Activated T-helper 2 cell treated with anti-CD3 and anti-CD28 coated beads, Interferon-gamma antibody, Interleukin-2, Interleukin-4, amounts not matched to agents 10 μg/mL and 5 μg/mL and 100 μg/mL, durations not matched to agents 14 hours and 24 hours and 36 hours (primary cell): ENCODE results near the gene NRIP1. TPM values are rescaled to one million over a fixed set of nuclear protein-coding genes. Genes with fewer than 3 reads are reported as not detected.

Experiments
- DNase-seq: peaks from one replicate; pipeline ENCODE4 v3.0.0; 2021; ENCODE audit warnings: low spot score
- H3K27ac Mint-ChIP-seq: one replicate; pipeline ENCODE4 v1.8.0; 2021; ENCODE audit warnings: mixed read lengths
- H3K27me3 Mint-ChIP-seq: one replicate; pipeline ENCODE4 v1.8.0; 2021; ENCODE audit warnings: low read depth, mixed read lengths
- H3K36me3 Mint-ChIP-seq: one replicate; pipeline ENCODE4 v1.8.0; 2021; ENCODE audit warnings: low read depth, mixed read lengths
- H3K4me1 Mint-ChIP-seq: one replicate; pipeline ENCODE4 v1.8.0; 2021; ENCODE audit warnings: low read depth, mixed read lengths
- H3K4me3 Mint-ChIP-seq: one replicate; pipeline ENCODE4 v1.8.0; 2021; ENCODE audit warnings: low read depth, mild to moderate bottlenecking, moderate library complexity, mixed read lengths
- H3K9me3 Mint-ChIP-seq: one replicate; pipeline ENCODE4 v1.8.0; 2021; ENCODE audit warnings: mixed read lengths
- intact Hi-C: fragments of 100-400 bp; cut with micrococcal nuclease; formaldehyde crosslinking; loops from one replicate; pipeline ENCODE4 v1.15.1; 2023
- total RNA-seq: library from RNA; stranded (reverse); gene quantifications from 2 replicates; pipeline ENCODE4 v1.2.3, GENCODE V29; 2022

The NRIP1 gene, protein sequence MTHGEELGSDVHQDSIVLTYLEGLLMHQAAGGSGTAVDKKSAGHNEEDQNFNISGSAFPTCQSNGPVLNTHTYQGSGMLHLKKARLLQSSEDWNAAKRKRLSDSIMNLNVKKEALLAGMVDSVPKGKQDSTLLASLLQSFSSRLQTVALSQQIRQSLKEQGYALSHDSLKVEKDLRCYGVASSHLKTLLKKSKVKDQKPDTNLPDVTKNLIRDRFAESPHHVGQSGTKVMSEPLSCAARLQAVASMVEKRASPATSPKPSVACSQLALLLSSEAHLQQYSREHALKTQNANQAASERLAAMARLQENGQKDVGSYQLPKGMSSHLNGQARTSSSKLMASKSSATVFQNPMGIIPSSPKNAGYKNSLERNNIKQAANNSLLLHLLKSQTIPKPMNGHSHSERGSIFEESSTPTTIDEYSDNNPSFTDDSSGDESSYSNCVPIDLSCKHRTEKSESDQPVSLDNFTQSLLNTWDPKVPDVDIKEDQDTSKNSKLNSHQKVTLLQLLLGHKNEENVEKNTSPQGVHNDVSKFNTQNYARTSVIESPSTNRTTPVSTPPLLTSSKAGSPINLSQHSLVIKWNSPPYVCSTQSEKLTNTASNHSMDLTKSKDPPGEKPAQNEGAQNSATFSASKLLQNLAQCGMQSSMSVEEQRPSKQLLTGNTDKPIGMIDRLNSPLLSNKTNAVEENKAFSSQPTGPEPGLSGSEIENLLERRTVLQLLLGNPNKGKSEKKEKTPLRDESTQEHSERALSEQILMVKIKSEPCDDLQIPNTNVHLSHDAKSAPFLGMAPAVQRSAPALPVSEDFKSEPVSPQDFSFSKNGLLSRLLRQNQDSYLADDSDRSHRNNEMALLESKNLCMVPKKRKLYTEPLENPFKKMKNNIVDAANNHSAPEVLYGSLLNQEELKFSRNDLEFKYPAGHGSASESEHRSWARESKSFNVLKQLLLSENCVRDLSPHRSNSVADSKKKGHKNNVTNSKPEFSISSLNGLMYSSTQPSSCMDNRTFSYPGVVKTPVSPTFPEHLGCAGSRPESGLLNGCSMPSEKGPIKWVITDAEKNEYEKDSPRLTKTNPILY (N-terminal part only)
- 7.9 and 8.3 TPM in 2 replicates for total RNA-seq

DNA sequence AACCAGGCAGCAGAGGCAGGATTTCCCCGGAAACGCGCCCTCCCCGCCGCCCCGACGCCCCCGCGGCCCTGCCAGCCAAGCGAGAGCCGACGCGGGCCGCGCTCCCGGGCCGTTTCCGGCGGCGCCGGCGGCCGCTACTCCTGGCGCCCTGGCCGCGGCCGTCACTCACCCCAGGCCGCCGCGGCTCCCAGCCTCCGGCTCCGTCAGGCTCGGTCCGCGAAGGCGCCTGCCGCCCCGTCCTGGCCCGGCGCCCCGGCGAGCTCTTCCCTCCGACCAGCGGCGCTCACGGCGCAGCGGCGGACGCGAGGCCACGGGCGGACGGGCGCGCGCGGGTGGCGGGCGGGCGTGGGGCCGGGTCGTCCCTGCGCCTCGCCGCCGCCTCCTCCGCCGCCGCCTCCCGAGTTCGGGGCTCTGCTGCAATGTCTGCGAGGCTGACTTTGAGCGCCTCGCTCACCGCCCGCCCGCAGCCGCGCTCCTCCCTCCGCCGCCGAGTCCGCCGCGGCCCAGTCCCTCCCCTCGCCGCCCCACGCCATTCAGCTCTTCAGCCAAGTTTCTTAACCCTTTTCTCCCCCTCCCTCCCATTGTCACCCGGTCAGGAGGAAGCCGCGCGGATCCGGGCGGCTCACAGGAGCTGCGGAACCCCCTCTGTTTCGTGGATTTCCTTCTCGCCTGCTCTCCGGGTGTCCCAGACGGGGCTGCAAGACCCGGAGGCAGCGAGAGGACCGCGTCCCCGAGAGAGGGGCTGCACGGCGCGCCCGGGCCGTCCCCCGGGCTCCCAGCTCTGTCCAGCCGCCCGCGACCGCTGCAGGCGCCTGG is at the start of gene NRIP1:
NRIP1 (minus strand) TSS at position 425 of the 816 bp plus-strand sequence. CDS start 96,808 bp downstream, outside the sequence.
- Mint-ChIP-seq H3K27me3 (peaks cover 53% of the 10 kb centered on the region), H3K4me3 (peak within 1 kb of the TSS; percentile 93), H3K9me3 (no peaks in the 10 kb centered on the region)

DNA sequence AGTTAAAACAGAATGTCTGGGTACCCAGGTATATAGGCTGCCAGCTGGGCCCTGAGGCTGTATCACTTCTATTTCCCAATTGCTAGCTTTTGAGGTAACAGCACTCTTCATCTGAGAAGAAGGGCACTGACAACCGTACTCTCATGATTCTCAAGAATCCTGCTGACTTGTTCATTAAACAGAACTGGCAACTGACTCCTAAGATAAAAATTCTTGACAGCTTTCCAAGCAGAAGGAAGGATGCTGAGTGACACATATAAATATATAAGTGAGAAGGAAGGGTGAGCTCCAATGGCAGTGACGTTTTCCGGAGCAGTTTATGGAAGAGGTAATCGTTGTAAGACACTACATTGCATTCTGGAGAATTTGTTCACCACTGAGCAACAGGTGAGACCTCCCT is 48.1 kb upstream of the NRIP1 start:
- no peaks in the 10 kb centered on the region for H3K36me3 Mint-ChIP-seq
- H3K27ac Mint-ChIP-seq: no peak overlapping the region
- DNase-seq: no peak
- intact Hi-C loops: no loop called here
- no peaks in the 10 kb centered on the region for H3K4me1 Mint-ChIP-seq
- H3K9me3 Mint-ChIP-seq: no peaks in the 10 kb centered on the region
- no peak overlapping the region for H3K4me3 Mint-ChIP-seq
- no peaks in the 10 kb centered on the region for H3K27me3 Mint-ChIP-seq

More for the DNA sequence above, at the start of gene NRIP1:
- DNase-seq: peak; percentile 73
- Mint-ChIP-seq H3K4me1 (peaks cover 40% of the 10 kb centered on the region), H3K27ac (peak within 1 kb of the TSS; percentile 87), H3K36me3 (no peaks in the 10 kb centered on the region)
- intact Hi-C loops: loop anchor here (1.0 to 10.0 kb wide), 8 partner anchors 200 to 1040 kb away; partner anchors contain the start of gene HSPA13

DNA sequence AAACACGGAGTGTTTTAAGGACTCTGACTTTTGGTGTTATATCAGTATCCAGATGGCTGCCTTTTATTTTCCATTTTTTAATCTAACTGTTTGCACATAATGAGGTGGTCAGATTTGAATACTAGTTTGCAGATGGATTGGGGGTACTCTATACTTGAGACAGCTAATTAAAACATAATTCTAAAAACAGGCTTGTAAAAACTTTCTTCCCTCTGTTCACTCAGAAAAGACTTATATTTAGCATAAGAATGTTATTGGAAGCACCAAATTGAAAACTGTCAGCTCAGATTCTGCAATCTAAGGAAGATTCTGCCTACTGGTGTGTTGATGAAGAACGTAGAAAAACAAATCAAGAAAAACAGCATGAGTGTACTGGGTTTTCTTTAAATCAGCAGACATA is 44.0 kb upstream of the NRIP1 start:
- Mint-ChIP-seq H3K27ac (no peak overlapping the region), H3K4me3 (no peak overlapping the region), H3K4me1 (no peaks in the 10 kb centered on the region), H3K9me3 (no peaks in the 10 kb centered on the region), H3K36me3 (no peaks in the 10 kb centered on the region), H3K27me3 (peaks cover 3% of the 10 kb centered on the region)
- intact Hi-C loops: no loop called here
- DNase-seq: no peak

DNA sequence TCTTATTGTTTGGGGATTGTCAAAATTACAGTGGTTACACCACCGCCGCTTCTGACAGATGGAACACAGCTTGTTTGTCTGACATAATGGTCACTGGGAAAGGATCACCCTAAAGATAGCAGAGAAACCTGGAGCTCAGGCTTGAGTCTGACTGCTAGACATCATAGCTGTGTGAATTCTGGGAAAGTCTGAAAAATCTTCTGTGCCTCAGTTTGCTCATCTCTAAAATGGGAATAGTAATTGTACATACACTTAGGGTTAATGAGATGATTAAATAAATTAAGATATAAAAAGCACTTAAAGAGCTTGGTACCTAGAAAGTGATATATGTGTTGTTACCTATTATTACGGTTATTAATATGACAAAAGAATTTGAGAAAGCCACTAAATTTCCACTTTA is 39.7 kb upstream of the NRIP1 start:
- no peak for DNase-seq
- Mint-ChIP-seq H3K9me3 (no peaks in the 10 kb centered on the region), H3K27me3 (peaks cover 3% of the 10 kb centered on the region), H3K36me3 (no peaks in the 10 kb centered on the region), H3K27ac (no peak overlapping the region), H3K4me3 (no peak overlapping the region), H3K4me1 (no peaks in the 10 kb centered on the region)
- intact Hi-C loops: no loop called here

DNA sequence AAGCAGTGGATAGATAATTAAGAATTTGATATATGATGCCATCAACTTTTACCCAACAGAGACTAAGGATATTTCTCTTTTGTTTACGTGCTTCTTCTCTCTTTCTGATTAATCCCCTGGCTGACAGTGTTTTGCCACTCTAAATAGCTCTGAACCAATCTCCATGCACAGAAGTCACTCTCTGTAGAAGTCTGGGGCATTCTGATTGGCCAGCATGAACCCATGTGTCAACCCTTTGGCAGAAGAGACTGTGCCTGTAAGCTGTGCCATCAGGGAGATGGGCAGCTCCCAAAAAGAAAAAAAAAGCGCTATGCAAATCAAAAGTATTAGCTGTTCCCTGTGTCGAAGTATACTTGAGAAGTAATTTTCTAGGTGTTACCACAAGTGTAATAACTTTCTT is 34.1 kb upstream of the NRIP1 start:
- Mint-ChIP-seq H3K9me3 (no peaks in the 10 kb centered on the region), H3K27ac (no peak overlapping the region), H3K27me3 (no peaks in the 10 kb centered on the region), H3K4me3 (no peak overlapping the region), H3K4me1 (no peaks in the 10 kb centered on the region), H3K36me3 (no peaks in the 10 kb centered on the region)
- intact Hi-C loops: no loop called here
- DNase-seq: no peak

DNA sequence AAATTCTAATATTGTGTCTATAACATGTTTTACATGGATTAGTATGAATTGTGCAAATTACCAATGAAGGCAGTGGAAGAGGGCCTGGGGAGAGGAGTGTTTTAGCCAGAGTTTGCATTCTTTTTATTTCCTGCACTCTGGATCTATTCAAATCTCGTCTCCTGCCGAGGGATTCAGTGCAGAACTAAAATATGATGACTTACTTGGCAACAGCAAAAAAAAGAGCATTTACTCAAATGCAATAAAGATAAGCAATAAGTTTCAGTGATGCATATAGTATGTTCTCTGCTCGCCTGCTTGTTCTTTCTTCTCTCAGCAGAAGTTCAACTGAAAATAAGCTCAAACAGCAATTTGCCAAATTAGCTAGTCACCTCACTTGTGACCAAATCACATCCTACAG is 33.4 kb upstream of the NRIP1 start:
- intact Hi-C loops: no loop called here
- no peak overlapping the region for H3K27ac Mint-ChIP-seq
- no peaks in the 10 kb centered on the region for H3K36me3 Mint-ChIP-seq
- H3K9me3 Mint-ChIP-seq: no peaks in the 10 kb centered on the region
- H3K4me1 Mint-ChIP-seq: no peaks in the 10 kb centered on the region
- no peak for DNase-seq
- no peaks in the 10 kb centered on the region for H3K27me3 Mint-ChIP-seq
- no peak overlapping the region for H3K4me3 Mint-ChIP-seq

DNA sequence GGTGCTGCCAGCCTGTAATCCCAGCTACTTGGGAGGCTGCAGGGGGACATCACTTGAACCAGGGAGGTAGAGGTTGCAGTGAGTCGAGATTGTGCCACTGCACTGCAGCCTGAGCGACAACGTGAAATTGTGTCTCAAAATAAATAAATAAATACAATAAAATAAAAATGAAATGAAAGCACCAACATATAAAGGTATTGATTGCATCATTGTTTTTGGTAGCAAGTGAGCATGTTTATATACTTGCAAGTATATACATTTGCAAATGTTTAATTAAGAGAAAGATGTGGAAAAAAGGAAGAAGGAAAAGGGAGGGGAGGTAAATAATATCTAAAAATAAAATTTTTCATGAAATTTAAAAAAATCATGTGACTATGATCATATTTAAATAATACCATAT is 32.8 kb upstream of the NRIP1 start:
- Mint-ChIP-seq H3K27me3 (no peaks in the 10 kb centered on the region), H3K4me1 (no peaks in the 10 kb centered on the region), H3K36me3 (no peaks in the 10 kb centered on the region), H3K27ac (no peak overlapping the region), H3K9me3 (no peaks in the 10 kb centered on the region), H3K4me3 (no peak overlapping the region)
- DNase-seq: no peak
- intact Hi-C loops: no loop called here

DNA sequence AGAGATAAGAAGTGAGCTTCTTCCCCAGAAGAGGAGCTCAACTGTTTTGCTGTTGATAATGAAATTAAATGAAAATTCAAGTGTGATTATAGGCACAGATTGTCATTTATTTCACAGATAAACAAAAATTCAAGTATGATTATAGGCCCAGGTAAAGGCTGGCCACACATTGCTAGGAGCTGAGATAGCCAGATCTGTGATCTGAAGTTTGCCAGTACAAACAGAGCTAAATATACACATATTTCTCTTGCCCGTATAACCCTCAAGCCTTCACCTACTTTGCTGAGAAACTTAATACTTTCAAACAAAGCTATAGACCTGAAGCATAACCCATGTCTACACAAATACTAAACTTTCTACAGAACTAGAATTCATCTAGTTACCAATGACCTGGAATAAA is 31.3 kb upstream of the NRIP1 start:
- no peaks in the 10 kb centered on the region for H3K27me3 Mint-ChIP-seq

DNA sequence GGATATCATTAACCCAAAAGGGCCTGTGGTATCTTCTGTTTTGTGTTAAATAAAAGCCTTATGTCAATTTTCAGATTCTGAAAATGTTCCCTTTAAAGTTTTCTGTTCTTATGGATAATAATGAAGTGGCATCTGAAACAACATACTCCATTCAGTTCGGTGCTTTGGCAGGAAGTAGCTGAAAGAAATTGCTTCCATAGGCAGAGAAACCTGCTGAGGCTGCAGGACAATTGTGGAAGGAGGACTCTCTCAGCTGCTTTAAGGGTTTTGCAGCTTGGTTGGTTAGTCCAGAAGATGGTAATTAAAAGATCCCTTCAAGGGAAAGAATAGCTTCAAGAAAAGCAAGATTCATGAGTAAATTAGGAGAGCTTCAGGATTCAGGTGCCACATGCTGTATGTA is 30.5 kb upstream of the NRIP1 start:
- Mint-ChIP-seq H3K4me1 (no peaks in the 10 kb centered on the region), H3K36me3 (no peaks in the 10 kb centered on the region), H3K9me3 (no peaks in the 10 kb centered on the region), H3K27ac (no peak overlapping the region), H3K4me3 (no peak overlapping the region), H3K27me3 (no peaks in the 10 kb centered on the region)
- no peak for DNase-seq
- intact Hi-C loops: no loop called here

More for the DNA sequence above, 31.3 kb upstream of the NRIP1 start:
- intact Hi-C loops: no loop called here
- Mint-ChIP-seq H3K4me3 (no peak overlapping the region), H3K27ac (no peak overlapping the region), H3K4me1 (no peaks in the 10 kb centered on the region), H3K36me3 (no peaks in the 10 kb centered on the region), H3K9me3 (no peaks in the 10 kb centered on the region)
- no peak for DNase-seq

DNA sequence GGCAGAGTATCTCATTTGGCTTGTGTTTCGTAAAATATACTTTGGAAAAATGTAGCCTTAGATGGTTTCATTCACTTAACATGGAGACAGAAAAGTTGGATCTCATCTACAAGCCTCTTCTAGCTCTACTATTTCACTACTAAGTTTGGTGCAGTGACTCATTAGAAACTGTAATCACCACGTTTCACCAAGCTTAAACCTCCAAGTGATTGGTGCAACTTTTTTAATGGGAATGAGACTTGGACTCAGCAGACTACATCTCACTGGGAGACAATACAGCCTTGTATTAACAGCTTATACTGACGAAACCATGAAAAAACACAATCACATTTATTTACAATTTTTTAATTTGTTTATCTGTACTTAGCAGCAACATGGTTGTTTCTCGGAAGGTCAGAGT is 29.9 kb upstream of the NRIP1 start:
- H3K9me3 Mint-ChIP-seq: no peaks in the 10 kb centered on the region
- no peak overlapping the region for H3K27ac Mint-ChIP-seq
- no peak for DNase-seq
- no peaks in the 10 kb centered on the region for H3K4me1 Mint-ChIP-seq
- H3K4me3 Mint-ChIP-seq: no peak overlapping the region
- H3K27me3 Mint-ChIP-seq: no peaks in the 10 kb centered on the region
- H3K36me3 Mint-ChIP-seq: no peaks in the 10 kb centered on the region
- intact Hi-C loops: no loop called here

DNA sequence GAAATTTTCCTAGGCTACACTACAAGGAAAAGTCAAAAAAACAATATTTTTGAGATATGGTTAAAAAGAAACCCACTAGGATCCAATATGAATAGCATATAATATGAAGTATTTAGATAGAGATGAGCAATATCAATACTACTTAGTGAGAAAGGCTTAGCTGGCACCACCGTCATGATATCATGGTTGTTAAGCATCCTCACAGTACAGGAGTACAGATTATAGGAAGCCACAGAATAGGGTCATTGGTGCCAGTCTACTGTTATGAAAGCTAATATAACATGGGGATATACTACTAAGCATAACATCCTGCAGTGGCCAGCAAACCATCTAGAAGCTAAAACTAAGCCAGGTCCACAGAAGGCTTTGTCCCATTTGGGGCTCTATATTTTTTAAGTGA is 28.4 kb upstream of the NRIP1 start:
- Mint-ChIP-seq H3K9me3 (no peaks in the 10 kb centered on the region), H3K36me3 (no peaks in the 10 kb centered on the region), H3K27me3 (no peaks in the 10 kb centered on the region), H3K4me1 (no peaks in the 10 kb centered on the region), H3K27ac (no peak overlapping the region), H3K4me3 (no peak overlapping the region)
- intact Hi-C loops: no loop called here
- DNase-seq: no peak

DNA sequence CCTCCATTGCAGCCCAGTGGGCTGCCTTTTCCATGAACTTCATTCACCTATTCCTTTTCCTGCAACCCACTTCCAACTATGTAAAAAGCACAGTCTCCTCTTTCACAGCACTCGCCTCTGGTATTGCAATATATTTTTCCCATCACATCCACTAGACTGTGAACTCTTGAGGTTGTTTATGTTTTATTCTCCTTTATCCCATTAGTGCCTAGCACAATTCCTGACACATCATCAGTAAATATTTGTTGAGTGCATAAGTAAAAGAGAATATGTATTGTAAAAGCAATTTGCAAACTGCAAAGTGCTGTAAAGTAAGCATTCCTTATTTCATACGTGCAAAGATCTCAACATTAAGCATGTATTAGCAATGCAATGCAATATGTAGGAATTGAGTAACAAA is 27.9 kb upstream of the NRIP1 start:
- Mint-ChIP-seq H3K4me1 (no peaks in the 10 kb centered on the region), H3K27me3 (no peaks in the 10 kb centered on the region), H3K36me3 (no peaks in the 10 kb centered on the region), H3K27ac (no peak overlapping the region), H3K4me3 (no peak overlapping the region), H3K9me3 (no peaks in the 10 kb centered on the region)
- DNase-seq: no peak
- intact Hi-C loops: no loop called here
